HG03060 (cell line): ENCODE measurements around the gene PMPCA.

Experiments
- ATAC-seq: cut with Tn5 transposase; IDR thresholded peaks from one replicate; pipeline ENCODE4 v1.9.1; 2021; ENCODE audit warnings: low read depth, moderate number of reproducible peaks; ENCODE audit not compliant: unreplicated experiment

Gene PMPCA

GRCh38 chr9:136433043-136433715, 22.7 kb downstream of the PMPCA start:
- ATAC-seq, result no peak

GRCh38 chr9:136433849-136434579, 23.6 kb downstream of the PMPCA start:
- ATAC-seq, result no peak

DNA sequence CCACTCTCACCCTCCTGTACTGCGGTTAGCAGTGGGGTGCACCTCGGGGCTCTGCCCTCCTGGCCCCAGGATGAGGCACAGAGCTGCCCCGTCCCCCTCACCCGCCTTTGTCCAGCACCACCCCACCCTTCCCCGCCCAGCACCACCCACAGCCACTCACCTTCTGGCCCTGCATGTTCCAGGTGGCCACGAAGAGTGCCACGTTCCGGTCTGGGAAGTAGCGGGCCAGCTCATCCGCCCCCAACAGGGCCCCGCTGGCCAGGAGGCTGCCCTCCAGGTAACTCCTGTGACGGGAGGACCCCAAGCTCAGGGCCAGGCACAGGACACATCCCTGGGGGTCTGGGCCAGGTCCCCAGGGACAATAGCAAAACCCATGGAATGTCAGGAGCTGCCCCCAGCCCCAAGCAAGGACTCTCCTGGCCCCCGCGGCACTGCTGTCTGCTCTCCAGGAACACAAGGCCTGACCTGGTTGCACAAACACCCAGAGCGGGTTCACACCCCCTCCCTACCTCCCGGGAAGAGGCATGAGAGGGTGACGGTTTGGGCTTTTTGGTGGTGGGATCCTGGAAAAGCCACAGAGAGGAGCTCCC, 24.2 kb downstream of the PMPCA start:
- no peak for ATAC-seq

- ATAC-seq, result no peak
These were observed 25.7 kb downstream of the PMPCA start for GRCh38 chr9:136436055-136436634.

- ATAC-seq, result no peak
These were observed 27.0 kb downstream of the PMPCA start for GRCh38 chr9:136437430-136437829.

- ATAC-seq, result no peak
These were observed 27.5 kb downstream of the PMPCA start for GRCh38 chr9:136437839-136438547.

DNA sequence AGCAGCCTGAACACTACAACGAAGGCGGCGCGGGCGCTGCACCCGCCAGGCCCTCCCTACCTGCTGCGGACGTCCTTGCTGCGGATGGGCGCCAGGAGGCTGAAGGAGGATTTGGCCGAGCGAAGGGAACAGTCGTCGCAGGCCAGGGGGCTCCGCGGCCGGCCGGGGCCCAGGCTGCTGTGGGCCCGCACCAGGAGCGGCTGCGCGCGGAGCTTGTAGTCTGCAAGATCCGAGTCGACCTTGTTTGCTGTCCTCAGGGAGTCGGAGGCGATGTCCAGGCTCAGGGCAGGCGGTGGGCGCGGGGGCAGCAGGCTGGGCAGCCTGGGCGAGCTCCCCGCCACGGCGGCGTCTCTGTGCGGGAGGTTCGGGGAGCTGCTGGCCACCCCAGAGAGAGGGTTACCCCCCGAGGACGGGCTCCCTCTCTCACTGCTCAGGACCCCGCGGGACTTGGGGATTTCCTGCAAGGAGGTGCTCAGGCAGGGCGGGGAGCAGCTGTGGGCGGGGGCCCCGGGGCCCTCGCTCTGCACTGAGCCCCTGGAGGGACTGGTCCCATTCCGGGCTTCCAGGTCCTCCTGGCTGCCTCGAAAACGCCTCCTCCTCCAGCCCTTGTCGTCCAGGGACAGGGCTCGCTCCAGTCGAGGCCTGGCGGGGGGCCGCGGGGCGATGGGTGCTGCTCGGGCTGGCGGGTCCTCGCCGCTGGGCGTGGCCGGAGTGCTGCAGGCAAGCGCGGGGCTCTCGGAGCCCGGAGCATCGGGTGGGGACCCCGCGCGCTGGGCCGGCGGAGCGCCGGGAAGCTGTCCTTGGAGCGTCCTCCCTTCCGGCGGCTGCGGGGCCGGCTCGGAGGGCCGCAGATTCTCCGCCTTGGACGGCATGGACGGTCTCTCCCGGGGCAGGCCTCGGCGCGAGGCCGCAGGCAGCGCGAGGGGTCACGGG, 28.4 kb downstream of the PMPCA start:
- ATAC-seq, result no peak

DNA sequence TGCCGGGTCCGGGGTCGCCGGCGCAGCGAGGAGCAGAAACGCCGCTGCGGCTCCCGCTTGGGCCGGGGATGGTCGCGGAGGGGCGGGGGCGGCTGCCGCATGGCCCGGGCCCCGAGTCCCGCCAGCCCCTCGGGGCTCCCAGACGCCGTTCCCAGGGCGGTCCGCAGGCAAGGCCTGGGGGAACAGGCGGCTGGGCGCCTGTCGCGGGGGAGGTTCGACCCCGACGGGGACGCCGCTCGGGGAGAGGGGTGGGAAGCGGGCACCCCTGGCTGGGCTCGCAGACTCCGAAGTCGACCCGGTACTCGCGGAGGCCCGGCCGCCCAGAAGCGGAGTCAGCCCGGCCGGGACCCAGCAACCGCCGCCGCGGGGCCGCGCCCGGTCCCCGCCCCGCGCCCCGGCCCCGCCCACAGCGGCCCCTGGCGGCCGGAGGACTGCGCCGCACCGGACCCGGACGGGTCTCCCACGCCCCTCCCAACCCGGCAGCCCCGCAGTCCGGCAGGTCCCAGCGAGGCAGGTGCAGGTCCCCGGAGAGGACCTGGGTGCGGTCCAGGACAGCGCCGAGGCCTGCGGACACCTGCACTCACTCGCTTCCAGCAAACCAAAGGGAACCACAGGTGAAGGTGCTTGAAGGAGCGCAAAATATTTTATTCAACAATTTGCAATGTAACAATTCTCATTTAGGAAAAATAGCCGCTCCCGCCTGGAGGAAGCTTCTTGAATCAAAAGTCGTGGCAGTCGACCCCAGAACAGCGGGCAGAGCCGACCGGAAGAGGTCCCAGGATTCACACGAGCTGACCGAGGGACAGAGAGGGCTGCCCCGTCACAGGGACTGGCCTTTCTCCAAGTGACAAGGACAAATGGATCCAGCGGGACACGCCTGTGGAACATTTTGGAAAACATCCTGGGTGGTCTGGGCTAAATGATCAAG, 29.3 kb downstream of the PMPCA start, which contains the start of gene INPP5E:
Gene INPP5E, minus strand, starts transcription at position 365 of the 928 bp plus-strand sequence. CDS start 426 bp downstream, outside the sequence.
- ATAC-seq, result no peak

DNA sequence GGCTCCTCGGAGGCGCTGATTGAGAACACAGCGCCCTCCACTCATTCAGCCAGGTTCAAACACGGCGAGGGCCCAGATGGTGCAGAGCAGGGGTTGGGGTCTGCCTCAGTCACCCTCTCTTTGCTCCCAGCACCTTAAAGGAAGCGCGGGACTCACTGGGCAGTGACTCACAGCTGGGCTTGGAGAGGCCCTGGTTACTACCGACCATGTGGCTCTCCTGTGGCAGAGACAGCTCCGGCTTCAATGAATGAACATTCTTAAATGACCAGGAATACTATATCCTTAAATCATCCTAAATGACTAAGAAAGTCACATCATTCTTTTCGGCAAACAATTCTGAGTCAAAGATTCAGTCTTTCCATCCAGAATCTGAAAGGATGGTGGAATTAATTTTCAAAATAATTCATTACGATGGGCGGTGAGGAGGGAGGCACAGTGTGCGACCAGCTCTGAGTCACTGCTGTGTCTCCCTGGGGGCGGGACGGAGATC, 30.8 kb downstream of the PMPCA start:
- ATAC-seq, result no peak

DNA sequence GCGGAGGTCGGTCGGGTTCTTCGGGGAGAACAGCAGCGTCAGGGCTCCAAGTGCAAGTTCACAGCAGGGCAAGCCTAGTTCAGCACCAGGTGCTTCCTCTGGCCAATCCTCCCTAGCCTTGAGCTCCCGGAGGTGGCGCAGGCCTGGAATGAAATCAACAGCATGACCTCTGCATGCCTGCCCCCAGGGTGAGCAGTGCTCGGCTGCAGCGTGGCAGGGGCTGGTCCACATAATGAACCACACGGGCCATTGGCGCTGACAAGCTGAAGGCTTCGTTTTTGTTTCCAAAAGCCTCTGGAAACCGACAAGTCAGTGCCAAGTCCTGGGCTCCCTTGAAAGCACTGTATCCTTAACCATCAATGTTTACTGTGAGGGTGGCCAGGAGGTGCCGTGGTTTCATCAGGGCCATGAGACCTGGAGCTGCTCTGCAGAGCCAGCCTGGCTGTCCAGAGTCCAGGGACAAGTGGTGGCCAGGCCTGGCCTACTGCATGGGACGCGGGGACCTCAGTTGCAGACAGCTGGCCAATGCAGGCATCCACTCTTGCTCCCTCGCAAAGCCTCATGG, 31.3 kb downstream of the PMPCA start:
- no peak for ATAC-seq

DNA sequence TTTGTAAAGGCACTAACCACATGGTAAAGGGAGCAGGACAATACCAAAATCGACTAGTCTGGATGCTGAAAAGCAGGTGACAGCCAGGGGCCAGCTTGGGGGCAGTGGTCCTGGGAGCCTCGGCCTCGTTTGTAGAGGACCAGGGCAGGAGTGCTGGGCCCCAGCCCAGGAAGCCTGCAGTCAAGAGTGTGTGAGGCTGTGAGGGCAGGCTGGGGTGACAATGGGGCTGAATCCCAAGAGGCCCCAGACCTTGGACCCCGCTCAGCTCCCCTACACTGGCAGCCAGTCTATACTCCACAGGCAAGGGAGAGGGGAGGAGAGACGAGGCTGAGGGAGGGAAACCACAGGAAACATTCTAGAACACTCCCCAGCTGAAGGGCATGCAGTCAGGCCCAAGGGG, 31.8 kb downstream of the PMPCA start:
- no peak for ATAC-seq

DNA sequence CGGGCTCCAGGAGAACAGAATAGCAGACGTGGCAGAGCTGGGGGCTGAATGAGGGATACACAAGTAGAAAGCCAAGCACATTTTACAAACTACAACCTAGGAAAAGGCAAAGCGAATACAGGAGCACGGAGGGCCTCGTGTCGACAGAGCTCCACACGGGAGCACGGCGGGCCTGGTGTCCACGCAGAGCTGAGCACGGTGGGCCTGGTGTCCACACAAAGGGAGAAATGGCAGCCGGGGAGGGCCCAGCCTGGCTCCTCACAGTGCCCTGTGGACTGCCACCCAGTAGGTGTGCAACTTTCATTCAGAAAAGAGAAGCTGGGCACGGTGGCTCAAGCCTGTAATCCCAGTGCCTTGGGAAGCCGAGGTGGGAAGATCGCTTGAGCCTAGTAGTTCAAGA, 32.6 kb downstream of the PMPCA start:
- ATAC-seq, result no peak

DNA sequence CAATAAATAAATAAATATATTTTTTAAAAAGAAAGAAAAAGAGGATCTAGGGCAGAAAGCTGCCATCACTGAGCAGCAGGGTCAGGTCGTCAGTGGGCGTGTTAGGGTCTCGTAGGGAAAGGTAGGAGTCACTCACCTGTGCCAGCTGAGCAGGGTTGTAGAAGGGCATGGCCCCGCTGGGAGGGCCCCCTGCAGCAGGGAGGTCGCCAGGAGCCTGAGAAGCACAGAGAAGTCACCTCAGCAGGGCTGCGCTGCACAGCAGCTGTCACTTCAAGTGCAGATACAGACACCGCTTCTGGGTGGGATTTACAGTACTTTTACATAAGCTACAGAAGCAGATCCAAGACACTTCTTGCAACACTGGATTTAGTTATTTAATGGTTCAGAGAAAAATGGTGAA, 33.2 kb downstream of the PMPCA start:
- no peak for ATAC-seq

DNA sequence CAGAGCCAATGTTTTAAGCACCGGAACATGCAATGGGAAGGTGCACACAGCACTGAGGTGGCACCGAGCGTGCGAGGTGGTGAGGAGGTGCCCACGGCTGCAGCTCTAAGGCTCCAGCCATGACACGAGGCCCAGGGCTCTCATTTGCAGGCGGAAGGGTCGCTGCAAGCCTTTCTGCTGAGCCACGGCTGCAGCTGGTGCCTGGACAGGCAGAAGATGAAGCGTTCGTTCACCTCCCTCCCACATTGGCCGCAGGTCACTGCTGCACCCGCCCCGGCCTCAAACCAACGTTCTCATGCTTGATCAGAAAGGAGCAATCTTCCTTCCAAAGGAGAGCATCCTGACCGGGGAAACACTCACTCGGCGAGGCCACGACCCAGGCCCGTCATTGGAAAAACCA, 33.6 kb downstream of the PMPCA start:
- no peak for ATAC-seq

DNA sequence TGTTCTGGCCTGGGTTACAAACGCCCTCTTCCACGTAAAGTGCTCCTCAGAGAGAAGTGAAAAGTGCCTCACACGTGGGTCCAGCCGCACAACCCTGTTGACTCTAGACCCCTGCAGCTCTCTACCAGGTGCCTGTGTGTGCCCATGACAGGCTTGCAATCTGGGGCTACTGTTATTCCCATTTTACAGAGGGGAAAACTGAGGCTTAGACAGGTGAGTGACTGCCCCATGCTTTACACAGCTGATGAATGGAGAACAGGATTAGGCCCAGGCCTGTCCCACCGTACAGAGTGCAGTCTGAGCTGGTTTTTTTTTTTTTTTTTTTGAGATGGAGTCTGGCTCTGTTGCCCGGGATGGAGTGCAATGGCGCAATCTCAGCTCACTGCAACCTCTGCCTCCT, 35.3 kb downstream of the PMPCA start:
- ATAC-seq, result no peak

DNA sequence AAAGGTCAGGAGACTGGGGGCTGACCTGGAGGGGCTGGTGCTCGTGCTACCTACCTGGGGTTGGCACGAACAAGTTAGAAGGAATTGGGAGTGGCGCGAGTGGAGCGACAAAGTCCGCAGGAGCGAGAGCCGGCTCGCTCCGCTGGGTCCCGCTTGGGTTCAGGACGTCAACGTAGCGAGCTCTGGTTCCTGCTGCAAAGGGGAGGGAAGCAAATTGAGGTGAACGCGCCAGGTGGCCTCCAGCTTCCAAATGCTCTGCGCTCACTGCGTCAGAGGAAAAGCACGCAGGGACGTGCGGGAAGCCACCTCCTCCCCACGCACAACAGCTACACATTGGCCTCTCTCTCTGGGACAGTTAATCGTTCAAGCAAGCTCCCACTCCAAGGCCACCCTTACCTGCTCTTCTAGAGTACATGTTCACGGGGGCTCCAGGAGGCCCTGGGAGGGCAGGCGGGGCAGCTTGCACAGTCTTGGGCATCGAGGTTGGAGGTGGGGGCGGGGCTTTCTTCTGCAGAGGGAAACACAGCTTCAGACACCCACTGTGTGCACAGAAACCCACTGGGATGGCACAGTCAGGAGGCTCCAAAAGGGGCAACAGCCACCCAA, 36.8 kb downstream of the PMPCA start:
- no peak for ATAC-seq

- ATAC-seq, result no peak
These were observed 38.2 kb downstream of the PMPCA start for GRCh38 chr9:136448655-136449054.
